CD4-positive, CD25-positive, alpha-beta regulatory T cell (primary cell): ENCODE results near the gene RUSC2. TPM values are rescaled to one million over a fixed set of nuclear protein-coding genes. Genes with fewer than 3 reads are reported as not detected.

Experiments used
- polyA plus RNA-seq, 4 donors: library from polyadenylated mRNA; unstranded; fragments of 300-500 nt; fragmentation: Illumina TruSeq; gene quantifications; one replicate each; pipeline ENCODE4 v1.2.3, GENCODE V29; 2021
- total RNA-seq: library from RNA; stranded (reverse); gene quantifications from one replicate; pipeline ENCODE4 v1.2.3, GENCODE V29; 2022

The RUSC2 gene
- total and polyA plus RNA-seq, 5 donors from 2014 or later = 0.12 to 0.42 TPM; not detected in 3

Other genes with a start within 250 kb of the RUSC2 start
- 24.5 TPM for gene TESK1, start 115.2 kb downstream of the RUSC2 start, total RNA-seq
- 1 to 10 TPM; 3.9 to 5.7 (median 4.5) TPM for gene TESK1, start 115.2 kb downstream of the RUSC2 start, polyA plus RNA-seq
- gene CD72, start 128.3 kb downstream of the RUSC2 start, total RNA-seq = 7.9 TPM
- 1 to 10 TPM; 1.0 to 4.0 (median 1.9) TPM for gene CD72, start 128.3 kb downstream of the RUSC2 start, polyA plus RNA-seq
- gene SIT1, start 160.8 kb downstream of the RUSC2 start, total RNA-seq = 76.9 TPM
- gene SIT1, start 160.8 kb downstream of the RUSC2 start, polyA plus RNA-seq = 100 to 1,000 TPM; 239 to 346 (median 308) TPM
- gene RMRP, start 167.9 kb downstream of the RUSC2 start, total RNA-seq = 6,542 TPM
- not detected for gene RMRP, start 167.9 kb downstream of the RUSC2 start, polyA plus RNA-seq
- 31.2 TPM for gene CCDC107, start 168.2 kb downstream of the RUSC2 start, total RNA-seq
- 10 to 100 TPM; 65.8 to 83.2 (median 71.7) TPM for gene CCDC107, start 168.2 kb downstream of the RUSC2 start, polyA plus RNA-seq
- gene ARHGEF39, start 175.1 kb downstream of the RUSC2 start, total RNA-seq = 0.84 TPM
- gene ARHGEF39, start 175.1 kb downstream of the RUSC2 start, polyA plus RNA-seq = under 1 TPM; 0.36 to 0.66 (median 0.44) TPM
- not detected for gene CA9, start 183.8 kb downstream of the RUSC2 start, total RNA-seq
- gene CA9, start 183.8 kb downstream of the RUSC2 start, polyA plus RNA-seq = under 1 TPM in 1 of 4 donors, not detected in 3; 0.48 TPM
- gene TPM2, start 199.8 kb downstream of the RUSC2 start, total RNA-seq = 38.8 TPM
- gene TPM2, start 199.8 kb downstream of the RUSC2 start, polyA plus RNA-seq = not detected
- 277 TPM for gene TLN1, start 242.1 kb downstream of the RUSC2 start, total RNA-seq
- gene TLN1, start 242.1 kb downstream of the RUSC2 start, polyA plus RNA-seq = 10 to 100 TPM; 33.7 to 36.2 (median 35.9) TPM
- 14.6 TPM for gene CREB3, start 242.6 kb downstream of the RUSC2 start, total RNA-seq
- 10 to 100 TPM; 33.4 to 36.4 (median 34.6) TPM for gene CREB3, start 242.6 kb downstream of the RUSC2 start, polyA plus RNA-seq